ENCODE data around the gene PPT2. TPM values are rescaled to one million over a fixed set of nuclear protein-coding genes. Genes with fewer than 3 reads are reported as not detected.

Gene PPT2
- total and polyA plus RNA-seq, 2 of the 8 experiments (the other 6 are each of a cell fraction or from before 2014, with no cell fraction given), result 24.1 to 39.5 TPM

DNA sequence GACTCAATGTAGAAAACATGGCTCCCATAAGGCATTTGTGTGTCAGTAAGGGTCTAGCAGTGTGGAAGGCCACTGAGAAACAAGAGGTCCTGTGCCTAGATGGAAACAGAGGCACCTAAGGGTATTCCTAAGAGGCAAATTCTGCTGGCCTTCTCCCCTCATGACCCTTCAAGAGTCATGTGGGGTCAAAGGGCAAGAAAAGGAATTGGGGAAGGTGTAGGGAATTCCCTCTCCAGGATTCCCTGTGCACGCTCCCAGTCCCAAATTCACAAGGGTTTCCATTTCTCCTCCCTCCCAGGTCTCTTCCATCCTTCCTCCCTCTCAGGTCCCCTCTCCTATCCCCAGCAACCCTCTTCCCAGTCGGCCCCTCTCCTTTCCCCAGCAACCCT, 21.4 kb downstream of the PPT2 start (continued):
- TF ChIP-seq CBX5 (IDR thresholded peaks at IDR 0.05; ENCODE audit: low read depth, low read length) (no peak), EGR1 (IDR thresholded peaks at IDR 0.05; ENCODE audit: borderline replicate concordance, low read depth, low read length) (no peak), SUZ12 (IDR thresholded peaks at IDR 0.05; ENCODE audit: low read length) (no peak), RAD21 (IDR thresholded peaks at IDR 0.05 in 1 of 2, conservative IDR thresholded peaks at IDR 0.05 in 1 of 2; ENCODE audit: low read depth in 2 of 2, low read length in 2 of 2) (no peak), TBP (IDR thresholded peaks at IDR 0.05; ENCODE audit: low read depth, low read length) (no peak)

Data from H1 (cell line).